Subcutaneous adipose tissue (tissue), 4 donors: Measurements from ENCODE around the gene DOLPP1. TPM values are rescaled to one million over a fixed set of nuclear protein-coding genes. Genes with fewer than 3 reads are reported as not detected.

Experiments used
- CTCF ChIP-seq: fragments of 450-650 bp; IDR thresholded peaks from one replicate; pipeline ENCODE4 v1.5.1; 2016; ENCODE audit warnings: low read depth, mild to moderate bottlenecking, control low read depth, antibody characterized with exemption, moderate library complexity
- total RNA-seq, 4 donors: library from RNA; depleted of rRNA; stranded (reverse); fragments of >200 nt; gene quantifications; one replicate each; pipeline ENCODE4 v1.1.0, GENCODE V29; 2016

The DOLPP1 gene
- total RNA-seq, 4 donors from 2014 or later: 3.3 to 10.0 (median 5.0) TPM

- no peak for TF ChIP-seq CTCF
These were observed 23.1 kb downstream of the DOLPP1 start for GRCh38 chr9:129104051-129104450.

- TF ChIP-seq CTCF: no peak
These were observed 25.2 kb downstream of the DOLPP1 start for GRCh38 chr9:129105857-129106694.

GRCh38 chr9:129107651-129108050, 26.7 kb downstream of the DOLPP1 start:
- TF ChIP-seq CTCF: no peak

- TF ChIP-seq CTCF: no peak
These were observed 27.3 kb downstream of the DOLPP1 start for GRCh38 chr9:129108083-129108804.

GRCh38 chr9:129108805-129109536, 28.1 kb downstream of the DOLPP1 start:
- no peak for TF ChIP-seq CTCF

- TF ChIP-seq CTCF: no peak
These were observed 28.6 kb downstream of the DOLPP1 start for GRCh38 chr9:129109537-129109903.
